WERI-Rb-1 (cell line): ENCODE results near the gene FTL.

Experiments used
- DNase-seq: peaks from one replicate; pipeline ENCODE4 v3.0.0-alpha.2; 2020
- H3K27ac ChIP-seq: fragments of 250-450 bp; sonication (Bioruptor Pico); 2 replicates; pipeline ENCODE4 v1.5.1; 2020; ENCODE audit warnings: mild to moderate bottlenecking, moderate library complexity
- H3K27me3 ChIP-seq: fragments of 250-450 bp; sonication (Bioruptor Pico); 2 replicates; pipeline ENCODE4 v1.5.1; 2021; ENCODE audit warnings: mild to moderate bottlenecking, low read depth, moderate library complexity; ENCODE audit not compliant: insufficient read depth, severe bottlenecking
- H3K36me3 ChIP-seq: fragments of 250-450 bp; sonication (Bioruptor Pico); 2 replicates; pipeline ENCODE4 v1.5.1; 2020; ENCODE audit warnings: mild to moderate bottlenecking, moderate library complexity
- H3K4me3 ChIP-seq: 2 replicates; pipeline ENCODE4 v1.5.1; 2011; ENCODE audit warnings: low read depth, mild to moderate bottlenecking, control low read depth, low read length
- H3K9me3 ChIP-seq: fragments of 250-450 bp; sonication (Bioruptor Pico); 2 replicates; pipeline ENCODE4 v1.5.1; 2021; ENCODE audit warnings: mild to moderate bottlenecking, moderate library complexity; ENCODE audit not compliant: severe bottlenecking
- CTCF ChIP-seq: IDR thresholded peaks from 2 replicates; pipeline ENCODE4 v1.5.1; 2011; ENCODE audit warnings: low read depth, mild to moderate bottlenecking, control low read depth, inconsistent platforms, low read length

FTL gene

GRCh38 chr19:48962029-48962848 lies 2.9 kb upstream of the FTL start:
- no peak for DNase-seq
- TF ChIP-seq CTCF = no peak
- no peaks in the 10 kb centered on the region for H3K27me3 ChIP-seq
- H3K27ac ChIP-seq = peak overlapping the region; percentile 19
- peaks cover 34% of the 10 kb centered on the region for H3K36me3 ChIP-seq
- peaks cover 4% of the 10 kb centered on the region for H3K9me3 ChIP-seq
- H3K4me3 ChIP-seq = no peak overlapping the region

- H3K36me3 ChIP-seq = peaks cover 34% of the 10 kb centered on the region
- TF ChIP-seq CTCF = no peak
- peaks cover 4% of the 10 kb centered on the region for H3K9me3 ChIP-seq
- H3K27me3 ChIP-seq = no peaks in the 10 kb centered on the region
- H3K27ac ChIP-seq = no peak overlapping the region
- no peak overlapping the region for H3K4me3 ChIP-seq
- DNase-seq = no peak
Measured at GRCh38 chr19:48962849-48963165, 2.3 kb upstream of the FTL start.

GRCh38 chr19:48963371-48964204 lies 1.5 kb upstream of the FTL start:
- no peak overlapping the region for H3K4me3 ChIP-seq
- H3K9me3 ChIP-seq = peaks cover 4% of the 10 kb centered on the region
- no peaks in the 10 kb centered on the region for H3K27me3 ChIP-seq
- TF ChIP-seq CTCF = no peak
- H3K27ac ChIP-seq = peak overlapping the region; percentile 62
- peaks cover 40% of the 10 kb centered on the region for H3K36me3 ChIP-seq
- peak; percentile 30 for DNase-seq

- H3K36me3 ChIP-seq = peaks cover 45% of the 10 kb centered on the region
- no peak for DNase-seq
- peak overlapping the region; percentile 62 for H3K27ac ChIP-seq
- no peak for TF ChIP-seq CTCF
- H3K27me3 ChIP-seq = no peaks in the 10 kb centered on the region
- H3K4me3 ChIP-seq = peak overlapping the region; percentile 20; the same call in 1 of the 2 replicates
- H3K9me3 ChIP-seq = peaks cover 4% of the 10 kb centered on the region
Measured at GRCh38 chr19:48964205-48965039, 687 bp upstream of the FTL start.

GRCh38 chr19:48965806-48966540 lies 864 bp downstream of the FTL start:
- Histone ChIP-seq H3K4me3 (peak overlapping the region; percentile 90), H3K27ac (peak overlapping the region; percentile 59), H3K9me3 (peaks cover 4% of the 10 kb centered on the region), H3K36me3 (peaks cover 52% of the 10 kb centered on the region), H3K27me3 (no peaks in the 10 kb centered on the region)
- peak; percentile 88 for DNase-seq
- TF ChIP-seq CTCF = no peak
